Neutrophil (primary cell): ENCODE measurements around the gene RPS3.

Experiments used
- H3K27ac ChIP-seq: fragments of 200-600 bp; sonication (generic); 2 replicates; pipeline ENCODE4 v1.5.1; 2016; ENCODE audit warnings: mild to moderate bottlenecking, moderate library complexity
- H3K27me3 ChIP-seq: fragments of 200-600 bp; sonication (generic); 2 replicates; pipeline ENCODE4 v1.6.0; 2016; ENCODE audit warnings: mild to moderate bottlenecking
- H3K36me3 ChIP-seq: fragments of 200-600 bp; sonication (generic); 2 replicates; pipeline ENCODE4 v1.5.1; 2017
- H3K4me1 ChIP-seq, 2 experiments: fragments of 200-600 bp in 1 of 2; sonication (generic) in 1 of 2; 1 replicate in 1 of 2; 2 replicates in 1 of 2; pipeline versions ENCODE4 v1.5.1 to v1.6.1; 2013 to 2016; ENCODE audit warnings: low read depth in 1 of 2, low read length in 1 of 2, mild to moderate bottlenecking in 1 of 2, moderate library complexity in 1 of 2; ENCODE audit not compliant: control insufficient read depth in 1 of 2, insufficient read depth in 1 of 2
- H3K4me3 ChIP-seq, 2 experiments: fragments of 200-600 bp in 1 of 2; sonication (generic) in 1 of 2; 1 replicate in 1 of 2; 2 replicates in 1 of 2; pipeline ENCODE4 v1.5.1; 2013 to 2016; ENCODE audit warnings: low read depth in 1 of 2, low read length in 1 of 2, mild to moderate bottlenecking in 1 of 2, moderate library complexity in 1 of 2
- H3K9me3 ChIP-seq: fragments of 200-600 bp; sonication (generic); 2 replicates; pipeline ENCODE4 v1.5.1; 2016
- TF ChIP-seq, protein P1 (sequence below): fragments of 200-600 bp; sonication (generic); IDR thresholded peaks from 2 replicates; pipeline ENCODE4 v1.5.1; 2016; ENCODE audit warnings: antibody characterized with exemption

Gene RPS3

DNA sequence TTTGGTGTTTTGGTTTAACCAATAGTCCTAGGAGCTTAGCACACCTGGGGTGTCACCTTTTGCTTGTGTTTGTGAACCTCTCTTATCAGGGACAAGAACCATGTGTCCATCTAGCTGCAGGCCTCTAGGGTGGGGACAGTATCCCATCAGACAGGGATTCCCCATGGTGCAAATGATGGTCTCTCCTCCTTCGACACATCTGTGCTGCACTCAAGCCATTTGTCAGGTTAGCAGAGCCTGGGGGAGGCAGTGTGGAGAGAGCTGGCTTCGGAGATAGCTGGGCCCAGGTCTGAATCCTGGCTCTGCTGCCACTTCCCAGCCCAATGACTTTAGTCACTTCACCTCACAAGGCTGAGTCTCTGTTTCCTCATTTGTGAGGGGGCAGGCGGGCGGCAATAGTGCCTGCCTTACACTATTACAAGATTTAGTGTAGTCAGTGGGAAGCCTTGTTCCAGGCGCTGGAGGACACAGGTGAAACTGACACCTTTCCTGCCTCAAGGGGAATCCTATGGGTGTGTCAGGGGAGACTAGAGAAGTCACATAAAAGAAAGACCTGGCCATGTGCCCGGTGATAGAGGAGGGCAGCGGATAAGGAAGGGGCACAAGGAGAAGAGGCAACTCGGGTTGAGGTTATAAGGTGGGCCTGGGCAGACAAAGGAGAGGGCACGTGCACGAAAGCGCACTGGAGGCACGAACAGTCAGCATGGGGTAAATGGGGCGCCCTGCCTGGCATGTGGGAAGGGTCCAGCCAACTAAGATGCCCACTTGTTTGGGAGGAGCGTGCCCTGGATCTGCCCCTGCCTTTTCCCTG, 21.1 kb downstream of the RPS3 start:
- H3K27me3 ChIP-seq = no peaks in the 10 kb centered on the region
- no peak overlapping the region for H3K4me3 ChIP-seq
- TF ChIP-seq, protein P1, sequence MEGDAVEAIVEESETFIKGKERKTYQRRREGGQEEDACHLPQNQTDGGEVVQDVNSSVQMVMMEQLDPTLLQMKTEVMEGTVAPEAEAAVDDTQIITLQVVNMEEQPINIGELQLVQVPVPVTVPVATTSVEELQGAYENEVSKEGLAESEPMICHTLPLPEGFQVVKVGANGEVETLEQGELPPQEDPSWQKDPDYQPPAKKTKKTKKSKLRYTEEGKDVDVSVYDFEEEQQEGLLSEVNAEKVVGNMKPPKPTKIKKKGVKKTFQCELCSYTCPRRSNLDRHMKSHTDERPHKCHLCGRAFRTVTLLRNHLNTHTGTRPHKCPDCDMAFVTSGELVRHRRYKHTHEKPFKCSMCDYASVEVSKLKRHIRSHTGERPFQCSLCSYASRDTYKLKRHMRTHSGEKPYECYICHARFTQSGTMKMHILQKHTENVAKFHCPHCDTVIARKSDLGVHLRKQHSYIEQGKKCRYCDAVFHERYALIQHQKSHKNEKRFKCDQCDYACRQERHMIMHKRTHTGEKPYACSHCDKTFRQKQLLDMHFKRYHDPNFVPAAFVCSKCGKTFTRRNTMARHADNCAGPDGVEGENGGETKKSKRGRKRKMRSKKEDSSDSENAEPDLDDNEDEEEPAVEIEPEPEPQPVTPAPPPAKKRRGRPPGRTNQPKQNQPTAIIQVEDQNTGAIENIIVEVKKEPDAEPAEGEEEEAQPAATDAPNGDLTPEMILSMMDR = no peak
- H3K4me1 ChIP-seq = no peaks in the 10 kb centered on the region
- no peak overlapping the region for H3K27ac ChIP-seq
- H3K9me3 ChIP-seq = no peaks in the 10 kb centered on the region
- peaks cover 18% of the 10 kb centered on the region for H3K36me3 ChIP-seq

DNA sequence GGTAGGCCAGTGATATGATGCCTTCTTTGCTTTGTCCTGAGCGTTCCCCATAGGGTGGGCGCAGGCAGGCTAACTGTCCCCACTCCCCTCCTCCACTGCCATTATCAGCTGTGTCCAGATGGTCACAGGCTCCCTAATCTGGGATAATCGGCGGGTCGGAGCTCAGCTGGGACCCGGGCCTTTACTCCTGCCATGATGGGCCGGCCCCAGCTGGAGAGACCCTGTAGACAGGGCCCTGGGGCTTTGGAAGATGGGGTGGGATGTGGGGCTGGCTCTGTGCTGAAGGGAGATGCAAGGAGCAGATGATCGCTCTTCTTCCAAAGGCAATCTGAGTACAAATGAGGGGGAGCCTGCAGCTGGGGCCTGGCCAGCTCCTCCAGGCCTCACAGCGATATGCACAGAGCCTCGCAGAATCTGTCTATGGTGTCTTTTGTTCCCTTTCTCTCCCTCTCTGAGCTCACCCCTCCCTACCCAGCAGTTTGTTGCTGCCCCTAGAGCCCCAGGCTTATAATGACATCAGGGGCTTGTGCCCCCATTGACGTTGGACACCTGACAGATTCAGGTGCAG, 21.8 kb downstream of the RPS3 start:
- H3K27me3 ChIP-seq = no peaks in the 10 kb centered on the region
- H3K4me1 ChIP-seq = no peaks in the 10 kb centered on the region
- no peaks in the 10 kb centered on the region for H3K9me3 ChIP-seq
- TF ChIP-seq, protein P1 = no peak
- H3K27ac ChIP-seq = no peak overlapping the region
- H3K36me3 ChIP-seq = peaks cover 18% of the 10 kb centered on the region
- no peak overlapping the region for H3K4me3 ChIP-seq

DNA sequence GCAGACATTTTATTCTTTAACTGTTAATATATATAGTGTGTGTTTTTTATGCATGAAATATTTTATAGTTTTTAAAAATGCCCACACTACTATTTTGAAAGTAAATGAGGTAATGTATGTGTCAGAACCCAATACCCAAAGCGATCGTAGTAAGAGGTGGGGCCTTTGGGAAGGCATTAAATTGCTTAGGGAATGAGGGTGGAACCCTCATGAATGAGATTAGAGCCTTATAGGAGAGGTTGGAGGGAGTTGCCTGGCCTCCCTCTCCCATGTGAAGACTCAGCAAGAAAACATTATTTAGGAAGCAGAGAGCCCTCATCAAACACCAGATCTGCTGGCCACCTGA, 22.6 kb downstream of the RPS3 start:
- H3K27ac ChIP-seq = no peak overlapping the region

DNA sequence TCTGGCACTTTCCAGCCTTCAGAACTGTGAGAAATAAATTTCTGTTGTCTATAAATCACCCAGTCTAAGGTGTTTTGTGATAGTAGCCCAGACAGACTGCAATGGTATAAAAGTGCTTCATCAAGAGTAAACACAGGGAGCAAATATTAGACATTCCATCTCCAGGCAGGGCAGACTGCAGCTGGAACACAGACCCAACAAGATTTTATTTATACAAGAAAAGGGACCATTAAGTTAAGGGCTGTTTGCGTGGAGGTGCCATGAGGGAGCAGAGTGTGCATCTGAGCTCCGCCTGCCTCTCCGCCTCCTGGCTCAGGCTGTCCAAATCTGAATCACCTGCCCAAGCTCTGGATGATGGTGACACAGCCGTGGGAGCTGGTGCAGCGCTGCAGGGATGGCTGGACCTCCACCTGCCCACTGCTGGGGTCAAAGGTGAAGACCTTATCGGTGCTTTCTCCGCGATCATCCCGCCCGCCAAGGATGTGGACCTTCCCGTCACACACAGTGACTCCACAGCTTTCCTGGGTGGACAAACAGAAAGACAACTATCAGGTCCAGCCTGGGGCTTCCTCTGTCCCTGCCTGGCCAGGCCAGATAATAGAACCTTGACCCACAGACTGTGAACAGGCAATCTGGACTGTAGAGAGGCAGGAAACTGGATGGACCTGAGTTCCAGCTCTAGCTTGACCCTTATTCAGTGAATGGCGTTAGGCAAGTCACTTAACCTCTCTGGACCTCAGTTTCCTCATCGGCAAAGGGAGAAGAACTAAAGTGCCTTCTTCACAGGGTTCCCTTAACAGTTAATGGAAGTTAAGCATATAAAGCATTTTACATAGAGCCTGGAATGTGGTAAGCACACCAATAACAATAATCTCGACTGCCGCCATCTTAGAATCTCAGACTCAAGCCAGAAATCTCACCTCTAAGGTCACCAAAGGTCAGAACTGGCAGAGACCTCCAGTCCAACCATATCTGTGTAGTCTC, 23.2 kb downstream of the RPS3 start:
- Histone ChIP-seq H3K27me3 (peaks cover 13% of the 10 kb centered on the region), H3K36me3 (peaks cover 15% of the 10 kb centered on the region), H3K27ac (no peak overlapping the region), H3K4me3 (no peak overlapping the region), H3K9me3 (no peaks in the 10 kb centered on the region), H3K4me1 (no peaks in the 10 kb centered on the region)
- TF ChIP-seq, protein P1 = no peak

More for the DNA sequence above, 22.6 kb downstream of the RPS3 start:
- Histone ChIP-seq H3K9me3 (no peaks in the 10 kb centered on the region), H3K4me1 (no peaks in the 10 kb centered on the region), H3K27me3 (peaks cover 6% of the 10 kb centered on the region), H3K4me3 (no peak overlapping the region), H3K36me3 (peaks cover 17% of the 10 kb centered on the region)
- TF ChIP-seq, protein P1 = no peak

DNA sequence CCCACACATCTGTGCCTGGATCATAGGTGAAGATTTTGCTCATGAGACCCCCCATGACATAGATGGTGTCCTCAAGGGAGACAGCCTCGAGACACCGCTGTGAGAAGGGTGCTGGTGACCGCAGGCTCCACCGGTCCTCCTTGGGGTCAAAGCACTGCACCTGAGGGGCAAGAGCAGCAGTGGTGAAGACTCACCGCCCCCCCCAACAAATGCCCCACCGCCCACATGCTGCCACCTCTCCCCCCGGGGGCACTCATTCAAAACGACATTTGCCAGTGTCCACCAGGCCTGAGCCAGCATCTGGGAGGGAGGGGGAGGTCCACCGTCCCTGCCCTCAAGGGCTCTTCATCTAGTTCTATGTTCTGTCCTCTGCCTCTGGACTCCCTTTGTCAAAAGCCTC, 24.4 kb downstream of the RPS3 start:
- no peaks in the 10 kb centered on the region for H3K9me3 ChIP-seq
- TF ChIP-seq, protein P1 = no peak
- H3K36me3 ChIP-seq = peaks cover 15% of the 10 kb centered on the region
- H3K4me1 ChIP-seq = peaks cover 0 to 11% of the 10 kb centered on the region in 2 experiments
- H3K4me3 ChIP-seq = no peak overlapping the region
- peaks cover 25% of the 10 kb centered on the region for H3K27me3 ChIP-seq
- no peak overlapping the region for H3K27ac ChIP-seq
